H9 (cell line): ENCODE measurements around the gene CETN3. TPM values are rescaled to one million over a fixed set of nuclear protein-coding genes. Genes with fewer than 3 reads are reported as not detected.

ENCODE experiments used
- DNase-seq: peaks from one replicate; pipeline ENCODE4 v3.0.0-alpha.2; 2017
- H2AFZ ChIP-seq: one replicate; pipeline ENCODE4 v1.6.1; 2013; ENCODE audit warnings: mild to moderate bottlenecking, low read length, control low read depth, moderate library complexity
- H2AK5ac ChIP-seq: 2 replicates; pipeline ENCODE4 v1.6.1; 2013; ENCODE audit warnings: low read length, control low read depth, mixed read lengths; ENCODE audit not compliant: insufficient read length
- H2BK120ac ChIP-seq: one replicate; pipeline ENCODE4 v1.6.1; 2013; ENCODE audit warnings: low read depth, mild to moderate bottlenecking, low read length, control low read depth, inconsistent platforms; ENCODE audit not compliant: poor library complexity, severe bottlenecking
- H2BK12ac ChIP-seq: 2 replicates; pipeline ENCODE4 v1.6.1; 2013; ENCODE audit warnings: low read length, control low read depth, mixed read lengths, low read depth; ENCODE audit not compliant: insufficient read length
- H2BK15ac ChIP-seq: 2 replicates; pipeline ENCODE4 v1.6.1; 2013; ENCODE audit warnings: low read depth, low read length, control low read depth
- H2BK20ac ChIP-seq: one replicate; pipeline ENCODE4 v1.6.1; 2013; ENCODE audit warnings: low read depth, mild to moderate bottlenecking, low read length, control low read depth, inconsistent platforms; ENCODE audit not compliant: poor library complexity, severe bottlenecking
- H2BK5ac ChIP-seq: 2 replicates; pipeline ENCODE4 v1.6.1; 2013; ENCODE audit warnings: low read length, control low read depth, mixed read lengths; ENCODE audit not compliant: insufficient read length
- H3K14ac ChIP-seq: 2 replicates; pipeline ENCODE4 v1.6.1; 2013; ENCODE audit warnings: low read length, control low read depth; ENCODE audit not compliant: insufficient read depth
- H3K18ac ChIP-seq: 2 replicates; pipeline ENCODE4 v1.6.1; 2013; ENCODE audit warnings: low read depth, mild to moderate bottlenecking, mixed read lengths, low read length, control low read depth; ENCODE audit not compliant: insufficient read length
- H3K23ac ChIP-seq: 2 replicates; pipeline ENCODE4 v1.6.1; 2013; ENCODE audit warnings: low read length, control low read depth, mixed read lengths, low read depth; ENCODE audit not compliant: insufficient read length
- H3K23me2 ChIP-seq: 2 replicates; pipeline ENCODE4 v1.6.1; 2013; ENCODE audit warnings: low read depth, mild to moderate bottlenecking, mixed read lengths, low read length, control low read depth; ENCODE audit not compliant: insufficient read length, poor library complexity, severe bottlenecking
- H3K27ac ChIP-seq: 2 replicates; pipeline ENCODE4 v1.5.1; 2013; ENCODE audit warnings: low read length, control low read depth, mixed read lengths, low read depth; ENCODE audit not compliant: insufficient read length
- H3K27me3 ChIP-seq: 2 replicates; pipeline ENCODE4 v1.6.1; 2013; ENCODE audit warnings: low read length, control low read depth, inconsistent platforms; ENCODE audit not compliant: insufficient read depth
- H3K4ac ChIP-seq: 2 replicates; pipeline ENCODE4 v1.6.1; 2013; ENCODE audit warnings: low read depth, mild to moderate bottlenecking, control low read depth, inconsistent platforms, low read length, moderate library complexity
- H3K4me1 ChIP-seq: 2 replicates; pipeline ENCODE4 v1.6.1; 2013; ENCODE audit warnings: low read length, control low read depth, inconsistent platforms; ENCODE audit not compliant: insufficient read depth
- H3K4me2 ChIP-seq: 2 replicates; pipeline ENCODE4 v1.6.1; 2013; ENCODE audit warnings: low read length, control low read depth, mixed read lengths; ENCODE audit not compliant: insufficient read length, insufficient read depth
- H3K56ac ChIP-seq: 2 replicates; pipeline ENCODE4 v1.6.1; 2013; ENCODE audit warnings: low read depth, mild to moderate bottlenecking, mixed read lengths, low read length, control low read depth; ENCODE audit not compliant: insufficient read length
- H3K79me1 ChIP-seq: 2 replicates; pipeline ENCODE4 v1.6.1; 2013; ENCODE audit warnings: low read depth, mild to moderate bottlenecking, moderate library complexity, low read length, control low read depth, inconsistent platforms; ENCODE audit not compliant: insufficient read depth, poor library complexity, severe bottlenecking
- H3K79me2 ChIP-seq: 2 replicates; pipeline ENCODE4 v1.6.1; 2013; ENCODE audit warnings: low read length, control low read depth, inconsistent platforms; ENCODE audit not compliant: insufficient read depth
- H3K9ac ChIP-seq: 2 replicates; pipeline ENCODE4 v1.6.1; 2013; ENCODE audit warnings: low read length, control low read depth, mixed read lengths; ENCODE audit not compliant: insufficient read length; ENCODE audit errors: extremely low read depth
- H3K9me3 ChIP-seq: one replicate; pipeline ENCODE4 v1.6.1; 2013; ENCODE audit warnings: low read depth, low read length, inconsistent platforms; ENCODE audit not compliant: control insufficient read depth
- H3T11ph ChIP-seq: one replicate; pipeline ENCODE4 v1.6.1; 2013; ENCODE audit warnings: mild to moderate bottlenecking, low read length, control low read depth, inconsistent platforms
- H4K20me1 ChIP-seq: one replicate; pipeline ENCODE4 v1.6.1; 2013; ENCODE audit not compliant: control insufficient read depth, insufficient read length, insufficient read depth
- H4K5ac ChIP-seq: 2 replicates; pipeline ENCODE4 v1.6.1; 2013; ENCODE audit warnings: low read depth, mild to moderate bottlenecking, mixed read lengths, low read length, control low read depth; ENCODE audit not compliant: insufficient read length
- H4K8ac ChIP-seq: replicated peaks from 2 replicates; pipeline ENCODE4 v1.6.1; 2013; ENCODE audit warnings: low read length, control low read depth, mixed read lengths, low read depth; ENCODE audit not compliant: insufficient read length
- H4K91ac ChIP-seq: 2 replicates; pipeline ENCODE4 v1.6.1; 2013; ENCODE audit warnings: low read depth, mild to moderate bottlenecking, moderate library complexity, mixed read lengths, low read length, control low read depth; ENCODE audit not compliant: insufficient read length
- H3K27ac Mint-ChIP-seq, 3 experiments: 2 replicates in 2 of 3; 3 replicates in 1 of 3; pipeline ENCODE4 v1.8.0; 2020 to 2021; ENCODE audit warnings: mixed read lengths in 3 of 3, mild to moderate bottlenecking in 1 of 3, moderate library complexity in 1 of 3
- H3K27me3 Mint-ChIP-seq: 2 replicates; pipeline ENCODE4 v1.8.0; 2021; ENCODE audit warnings: low read depth, mild to moderate bottlenecking, moderate library complexity, mixed read lengths
- H3K36me3 Mint-ChIP-seq, 3 experiments: 2 replicates in 2 of 3; 3 replicates in 1 of 3; pipeline ENCODE4 v1.8.0; 2020 to 2021; ENCODE audit warnings: low read depth in 3 of 3, mixed read lengths in 3 of 3; ENCODE audit not compliant: insufficient read depth in 1 of 3
- H3K4me1 Mint-ChIP-seq, 2 experiments: 2 replicates each; pipeline ENCODE4 v1.8.0; 2020; ENCODE audit warnings: mixed read lengths in 2 of 2
- H3K4me3 Mint-ChIP-seq, 2 experiments: 2 replicates in 1 of 2; 3 replicates in 1 of 2; pipeline ENCODE4 v1.8.0; 2020 to 2021; ENCODE audit warnings: mild to moderate bottlenecking in 2 of 2, mixed read lengths in 2 of 2, moderate library complexity in 1 of 2
- H3K9me3 Mint-ChIP-seq, 2 experiments: 2 replicates in 1 of 2; 3 replicates in 1 of 2; pipeline ENCODE4 v1.8.0; 2020; ENCODE audit warnings: mild to moderate bottlenecking in 2 of 2, mixed read lengths in 2 of 2, moderate library complexity in 1 of 2
- CTCF ChIP-seq: fragments of 200-600 bp; sonication (generic); conservative IDR thresholded peaks from 3 replicates; pipeline ENCODE4 v1.8.0; 2021; ENCODE audit warnings: antibody characterized with exemption, mild to moderate bottlenecking
- WGBS: extraction: QIAGEN DNeasy Blood & Tissue Kit; methylation state at CpG from one replicate; pipeline ENCODE4 v1.1.7; 2013; ENCODE audit warnings: missing lambda C conversion rate, low lambda C conversion rate, mixed read lengths; ENCODE audit not compliant: insufficient read length; ENCODE audit errors: extremely low coverage; 5-methylcytosine and 5-hydroxymethylcytosine counted together
- total RNA-seq: library from RNA; stranded (reverse); gene quantifications from 2 replicates; pipeline ENCODE4 v1.2.1, GENCODE V29; 2021

Gene CETN3
- total RNA-seq, 1 experiment from 2014 or later: 36.3 TPM

DNA sequence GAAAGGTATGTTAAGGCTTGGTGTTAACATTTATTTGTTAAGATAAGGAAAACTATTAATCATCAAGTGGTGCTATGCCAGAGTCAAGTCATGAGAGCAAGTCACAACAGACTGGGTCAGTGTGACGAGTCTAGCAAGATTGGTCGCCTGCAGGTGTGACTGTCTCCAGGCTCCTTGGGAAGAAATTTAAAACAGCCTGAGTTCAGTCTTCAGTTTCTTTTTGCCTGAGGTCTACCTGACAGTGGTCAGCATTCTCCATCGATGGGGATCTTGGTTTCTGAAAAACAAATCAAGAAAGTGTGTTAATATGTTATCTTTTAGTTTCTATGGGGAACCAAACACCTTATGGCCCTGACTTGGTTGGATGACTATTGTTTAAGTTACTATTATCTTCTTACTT lies 56.3 kb downstream of the CETN3 start:
- no peak for TF ChIP-seq CTCF
- Histone ChIP-seq H2BK15ac (no peak overlapping the region), H2BK5ac (no peak overlapping the region), H3K79me2 (no peaks in the 10 kb centered on the region), H3K14ac (no peak overlapping the region), H3K79me1 (no peaks in the 10 kb centered on the region), H2AFZ (no peak overlapping the region), H2AK5ac (no peak overlapping the region), H3T11ph (no peak overlapping the region), H2BK12ac (no peak overlapping the region), H4K5ac (no peak overlapping the region), H3K18ac (no peak overlapping the region), H2BK120ac (no peak overlapping the region), H3K23ac (no peak overlapping the region), H3K23me2 (no peaks in the 10 kb centered on the region), H2BK20ac (no peak overlapping the region), H3K9ac (no peak overlapping the region), H4K8ac (no peak overlapping the region), H4K91ac (no peak overlapping the region), H3K4ac (no peak overlapping the region), H3K56ac (no peak overlapping the region), H3K27me3 (no peaks in the 10 kb centered on the region), H3K4me1 (no peaks in the 10 kb centered on the region), H4K20me1 (no peaks in the 10 kb centered on the region), H3K9me3 (no peaks in the 10 kb centered on the region), H3K27ac (no peak overlapping the region), H3K4me2 (no peak overlapping the region)
- H3K36me3 Mint-ChIP-seq: 0 out of 7 replicates have a peak, but pooled peaks cover 0 to 4% (median 0%) of the 10 kb centered on the region in 3 experiments
- no peak for DNase-seq
- H3K27me3 Mint-ChIP-seq: no peaks in the 10 kb centered on the region
- no peaks in the 10 kb centered on the region; a peak in 1 of 4 replicates for H3K4me1 Mint-ChIP-seq
- no CpG with 5 or more reads among the region's 3 CpGs for WGBS
- H3K27ac Mint-ChIP-seq: no peak overlapping the region
- no peaks in the 10 kb centered on the region for H3K9me3 Mint-ChIP-seq
- H3K4me3 Mint-ChIP-seq: no peak overlapping the region
